HG02970 (cell line): ENCODE measurements around the gene MPC1.
"Not testable (repeated sequence)": the region's sequence is repeated elsewhere in the genome, so short reads cannot be mapped to it uniquely, and the experiment has no call there.

ENCODE experiments used
- ATAC-seq: cut with Tn5 transposase; IDR thresholded peaks from one replicate; pipeline ENCODE4 v1.9.1; 2021; ENCODE audit warnings: mild to moderate bottlenecking, moderate library complexity, moderate number of reproducible peaks; ENCODE audit not compliant: unreplicated experiment, low FRiP score

The MPC1 gene

GRCh38 chr6:166382500-166382932 lies 224 bp downstream of the MPC1 start:
- ATAC-seq, result peak; percentile 12

- peak; percentile 38 for ATAC-seq
Measured at GRCh38 chr6:166381733-166382499, 824 bp downstream of the MPC1 start.

- no peak for ATAC-seq
Measured at GRCh38 chr6:166381381-166381732, 1.4 kb downstream of the MPC1 start.

- ATAC-seq, result no peak
Measured at GRCh38 chr6:166379800-166380199, 2.9 kb downstream of the MPC1 start.

GRCh38 chr6:166379103-166379586 lies 3.6 kb downstream of the MPC1 start:
- no peak for ATAC-seq

GRCh38 chr6:166377721-166378120 lies 5.0 kb downstream of the MPC1 start:
- no peak for ATAC-seq

GRCh38 chr6:166375013-166375412 lies 7.7 kb downstream of the MPC1 start:
- ATAC-seq, result no peak

- ATAC-seq, result no peak
Measured at GRCh38 chr6:166370489-166370888, 12.3 kb downstream of the MPC1 start.

GRCh38 chr6:166369782-166370181 lies 13.0 kb downstream of the MPC1 start:
- ATAC-seq, result no peak

- no peak for ATAC-seq
Measured at GRCh38 chr6:166366921-166367320, 15.8 kb downstream of the MPC1 start.

GRCh38 chr6:166365806-166366205 lies 16.9 kb downstream of the MPC1 start:
- no peak for ATAC-seq

- no peak for ATAC-seq
Measured at GRCh38 chr6:166365221-166365620, 17.5 kb downstream of the MPC1 start.

- ATAC-seq, result no peak
Measured at GRCh38 chr6:166364456-166364855, 18.3 kb downstream of the MPC1 start.

- ATAC-seq, result not testable (repeated sequence)
Measured at GRCh38 chr6:166362427-166362826, 20.3 kb downstream of the MPC1 start.

GRCh38 chr6:166361077-166361429 lies 21.7 kb downstream of the MPC1 start:
- no peak for ATAC-seq

GRCh38 chr6:166360243-166361076 lies 22.3 kb downstream of the MPC1 start:
- no peak for ATAC-seq

GRCh38 chr6:166355552-166355951 lies 27.2 kb downstream of the MPC1 start:
- no peak for ATAC-seq

GRCh38 chr6:166354965-166355364 lies 27.8 kb downstream of the MPC1 start:
- no peak for ATAC-seq

- no peak for ATAC-seq
Measured at GRCh38 chr6:166354143-166354542, 28.6 kb downstream of the MPC1 start.

GRCh38 chr6:166353507-166353906 lies 29.2 kb downstream of the MPC1 start:
- ATAC-seq, result no peak

GRCh38 chr6:166352923-166353322 lies 29.8 kb downstream of the MPC1 start:
- no peak for ATAC-seq
